GM13977 (cell line): ENCODE data around the gene FGF18.

Experiments
- DNase-seq: peaks from one replicate; pipeline ENCODE4 v3.0.0; 2012; ENCODE audit warnings: low spot score
- CTCF ChIP-seq: IDR thresholded peaks from 2 replicates; pipeline ENCODE4 v1.5.1; 2012; ENCODE audit warnings: mild to moderate bottlenecking, control low read depth; ENCODE audit not compliant: insufficient read depth; ENCODE audit errors: extremely low read depth, missing control alignments
- in situ Hi-C: fragments of 300-500 bp; cut with MboI; formaldehyde crosslinking; loops from one replicate; pipeline ENCODE4 v1.12.0; 2022; ENCODE audit warnings: low sequenced_read_pairs, low pct_unique_long_range_greater_than_20kb, mixed read lengths, inconsistent platforms; ENCODE audit not compliant: unreplicated experiment

The FGF18 gene

DNA sequence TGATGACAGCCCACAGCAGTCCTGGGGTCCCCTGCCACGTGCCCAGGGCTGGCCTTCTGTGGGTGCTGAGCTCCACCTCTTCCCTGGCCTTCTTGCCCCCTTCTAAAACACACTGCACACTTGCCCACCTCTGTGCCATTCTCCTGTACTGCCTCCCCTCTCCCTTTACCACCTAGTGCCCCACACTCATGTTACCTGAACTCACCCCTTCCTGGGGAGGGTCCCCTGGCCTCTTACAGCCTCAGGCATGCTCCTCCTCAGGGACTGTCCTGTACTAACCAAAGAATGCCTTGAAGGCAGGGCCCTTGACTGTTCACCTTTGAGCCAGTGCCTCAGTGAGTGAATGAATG is 60.3 kb downstream of the FGF18 start:
- no peak for TF ChIP-seq CTCF
- no peak for DNase-seq
- in situ Hi-C loops: no loop called here

DNA sequence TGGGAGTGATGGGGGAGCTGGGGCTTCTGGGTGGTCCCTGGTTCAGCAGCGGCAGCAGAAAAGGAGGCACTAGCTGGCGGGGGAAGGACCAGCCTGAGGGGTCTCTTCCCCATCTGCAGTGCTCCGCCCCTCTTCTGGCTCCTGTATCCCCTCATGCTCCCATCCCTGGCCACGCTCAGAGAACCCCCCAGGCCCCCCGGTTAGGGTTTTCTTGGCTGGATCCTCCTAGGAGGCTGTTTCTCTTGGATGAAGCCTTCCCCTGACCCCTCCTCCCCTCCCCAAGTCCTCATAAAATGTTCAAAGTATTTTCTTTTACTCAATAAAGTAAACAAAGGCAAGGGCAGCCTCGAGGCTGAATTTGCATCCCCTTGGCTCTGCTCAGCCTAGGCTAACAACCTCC is 60.8 kb downstream of the FGF18 start:
- no peak for DNase-seq
- in situ Hi-C loops: no loop called here
- TF ChIP-seq CTCF: no peak

DNA sequence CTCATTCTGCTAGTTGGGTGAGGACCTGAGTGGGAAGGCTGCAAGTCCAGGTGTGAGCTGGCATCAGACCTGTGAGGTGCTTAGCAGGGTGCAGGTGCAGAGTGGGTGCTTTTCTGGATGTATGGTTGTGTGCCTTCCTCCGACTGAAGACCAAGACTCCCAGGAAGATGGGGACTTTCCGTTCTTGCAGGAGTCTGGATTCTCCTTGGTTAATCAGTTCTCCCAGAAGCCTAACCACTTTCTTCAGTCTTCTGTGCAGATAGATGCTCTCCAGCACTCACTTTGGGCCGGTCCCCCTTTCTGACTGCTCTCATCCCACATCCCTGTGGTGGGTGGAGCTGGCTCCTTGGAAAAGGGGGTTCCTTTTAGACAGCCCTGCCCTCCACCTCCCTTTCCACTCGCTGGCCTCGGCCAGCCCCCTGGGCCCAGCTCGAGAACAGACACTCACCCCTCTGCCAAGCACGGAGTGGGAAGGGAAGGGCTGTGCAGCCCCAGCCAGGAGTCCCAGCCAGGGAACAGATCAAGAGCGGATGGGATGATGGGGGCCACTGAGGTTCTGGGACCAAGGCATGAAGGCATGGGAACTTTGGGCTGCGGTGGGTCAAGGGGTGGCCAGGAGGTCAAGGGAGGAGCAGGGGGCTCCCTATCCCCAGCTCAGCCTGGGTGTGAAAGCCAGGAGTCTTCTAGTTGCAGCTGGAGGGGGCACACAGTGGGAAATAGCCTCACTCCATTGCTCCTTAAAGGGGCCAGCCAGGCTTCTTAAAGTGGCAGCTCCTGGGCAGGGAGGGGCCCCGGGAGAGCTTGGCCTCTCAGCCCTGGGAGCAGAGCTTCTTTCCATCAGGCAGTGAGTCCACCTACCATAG is 62.4 kb downstream of the FGF18 start:
- DNase-seq: no peak
- no peak for TF ChIP-seq CTCF
- in situ Hi-C loops: no loop called here

DNA sequence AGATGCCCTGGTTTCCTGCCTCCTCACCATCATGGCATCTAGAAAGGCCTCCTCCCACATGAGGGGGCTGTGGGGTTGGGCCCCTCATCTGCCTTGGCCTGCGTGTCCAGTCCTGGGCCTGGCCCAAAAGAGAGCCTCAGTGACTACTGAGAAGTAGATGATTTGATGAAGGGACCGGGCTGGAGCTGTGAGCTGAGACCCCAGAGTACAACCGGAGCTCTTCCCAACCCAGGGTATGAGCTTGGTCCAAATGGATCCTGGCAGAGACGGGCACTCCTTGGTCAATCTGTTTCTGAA is 62.9 kb downstream of the FGF18 start:
- in situ Hi-C loops: no loop called here
- DNase-seq: no peak
- TF ChIP-seq CTCF: no peak

DNA sequence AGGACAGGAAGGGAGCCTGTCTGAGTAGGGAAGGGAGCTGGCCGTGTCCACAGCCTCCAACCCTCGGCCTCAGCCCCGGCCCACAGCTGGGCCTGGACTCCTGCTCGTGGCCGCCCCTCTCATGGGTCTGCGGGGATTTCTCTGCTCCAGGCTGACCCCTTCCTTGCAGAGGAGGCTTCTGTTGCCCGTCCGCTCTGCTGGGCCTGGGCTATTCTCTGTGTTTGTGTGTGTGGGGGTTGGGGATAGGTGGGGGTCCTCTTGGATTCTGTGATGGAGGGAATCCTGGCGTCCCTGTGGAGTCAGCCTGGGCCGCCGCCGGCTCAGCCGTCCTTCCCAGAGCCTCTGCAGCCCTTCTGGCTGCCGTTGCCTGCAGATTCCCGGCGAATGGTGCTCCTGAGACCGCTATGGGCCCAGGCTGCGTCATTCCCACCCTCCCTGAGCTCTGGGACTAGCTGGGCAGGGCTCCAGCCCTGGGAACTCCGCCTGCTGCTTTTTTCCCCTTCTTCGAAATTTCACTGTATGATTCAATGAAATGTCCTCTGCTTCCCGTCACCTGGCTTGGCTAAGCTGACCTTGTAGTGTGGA is 64.2 kb downstream of the FGF18 start:
- no peak for DNase-seq
- in situ Hi-C loops: no loop called here
- no peak for TF ChIP-seq CTCF

GRCh38 chr5:171484460-171484899 is 65.0 kb downstream of the FGF18 start:
- in situ Hi-C loops: no loop called here
- TF ChIP-seq CTCF: peak; percentile 78
- DNase-seq: peak; percentile 75

- in situ Hi-C loops: no loop called here
- TF ChIP-seq CTCF: no peak
These were observed 66.2 kb downstream of the FGF18 start for GRCh38 chr5:171485668-171486067.

More at GRCh38 chr5:171485668-171486067, 66.2 kb downstream of the FGF18 start:
- DNase-seq: no peak
